Measurements from ENCODE around the gene ZBTB7A. TPM values are rescaled to one million over a fixed set of nuclear protein-coding genes. Genes with fewer than 3 reads are reported as not detected.

Gene ZBTB7A
- total RNA-seq (2014; rRNA removed; shearing (Covaris generic)) = 12.8 and 13.3 TPM in 2 replicates

DNA sequence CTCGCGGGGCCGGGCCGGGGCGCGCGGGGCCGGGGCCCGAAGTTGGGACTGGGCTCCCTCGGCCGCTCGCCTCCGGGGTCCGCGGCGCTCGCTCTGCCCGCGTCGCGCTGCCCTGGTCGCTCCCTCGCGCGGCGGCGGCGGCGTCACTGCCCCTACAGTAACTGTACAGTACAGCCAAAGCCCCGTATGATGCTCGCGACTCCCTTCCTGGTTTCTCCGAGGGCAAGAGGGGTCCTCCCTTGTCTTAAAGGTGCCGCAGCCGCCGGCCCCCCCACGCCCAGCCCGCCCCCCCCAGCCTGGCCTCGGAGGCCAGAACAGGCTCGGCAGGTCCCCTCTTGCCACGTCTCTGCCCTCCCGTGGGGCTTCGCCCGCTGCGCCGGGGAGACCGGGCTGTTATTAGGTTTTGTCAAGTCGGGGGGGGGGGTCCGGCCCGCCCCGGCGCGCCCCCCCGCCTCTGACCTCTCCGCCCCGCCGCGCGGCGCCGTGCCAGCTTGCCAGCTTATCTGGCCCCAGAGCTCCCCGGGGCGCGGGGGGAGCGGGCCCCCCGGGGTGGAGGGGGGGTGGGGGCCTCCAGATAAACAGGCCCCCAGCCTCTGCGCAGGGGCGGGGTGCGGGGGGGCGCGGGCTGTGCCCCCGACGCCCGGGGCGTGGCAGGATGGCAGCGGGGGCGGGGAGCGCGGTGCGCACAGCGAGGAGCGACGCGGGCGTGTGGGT lies at the start of gene ZBTB7A:
ZBTB7A (minus strand) TSS at position 218 of the 714 bp plus-strand sequence. CDS start 11,667 bp downstream, outside the sequence.
- in situ Hi-C loops (cut with HindIII; ENCODE audit: low sequenced_read_pairs) = loop anchor here (10.0 kb wide), 1 partner anchor 68 kb away; no protein-coding TSS in a partner anchor

DNA sequence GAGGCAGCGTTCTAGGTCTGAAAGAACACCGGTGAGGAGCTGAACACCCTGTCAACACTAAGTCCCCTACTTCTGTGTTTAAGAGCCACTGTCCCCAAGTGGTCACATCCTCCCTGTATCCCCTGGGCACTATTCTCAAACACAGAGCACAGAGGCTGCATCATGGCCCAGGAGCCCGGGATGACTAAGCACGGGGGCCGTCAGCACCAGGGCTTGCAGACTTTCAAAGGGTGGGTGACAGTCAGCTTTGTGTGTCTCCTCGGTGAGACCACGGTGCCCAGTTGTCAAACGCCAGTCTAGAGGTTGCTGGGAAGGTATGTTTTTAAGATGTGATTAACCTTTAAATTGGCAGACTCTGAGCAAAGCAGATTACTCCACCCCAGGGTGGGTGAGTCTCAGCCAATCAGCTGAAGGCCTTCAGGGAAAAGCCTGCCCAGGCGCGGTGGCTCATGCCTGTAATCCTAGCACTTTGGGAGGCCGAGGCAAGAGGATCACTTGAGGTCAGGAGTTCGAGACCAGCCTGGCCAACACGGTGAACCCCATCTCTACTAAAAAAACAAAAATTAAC lies 49.2 kb upstream of the ZBTB7A start:
- in situ Hi-C loops (cut with HindIII; ENCODE audit: low sequenced_read_pairs) = no loop called here
- peak; percentile 51 for DNase-seq (ENCODE audit: low spot score)

More for the DNA sequence above, at the start of gene ZBTB7A:
- peak; percentile 75 for DNase-seq (ENCODE audit: low spot score)

DNA sequence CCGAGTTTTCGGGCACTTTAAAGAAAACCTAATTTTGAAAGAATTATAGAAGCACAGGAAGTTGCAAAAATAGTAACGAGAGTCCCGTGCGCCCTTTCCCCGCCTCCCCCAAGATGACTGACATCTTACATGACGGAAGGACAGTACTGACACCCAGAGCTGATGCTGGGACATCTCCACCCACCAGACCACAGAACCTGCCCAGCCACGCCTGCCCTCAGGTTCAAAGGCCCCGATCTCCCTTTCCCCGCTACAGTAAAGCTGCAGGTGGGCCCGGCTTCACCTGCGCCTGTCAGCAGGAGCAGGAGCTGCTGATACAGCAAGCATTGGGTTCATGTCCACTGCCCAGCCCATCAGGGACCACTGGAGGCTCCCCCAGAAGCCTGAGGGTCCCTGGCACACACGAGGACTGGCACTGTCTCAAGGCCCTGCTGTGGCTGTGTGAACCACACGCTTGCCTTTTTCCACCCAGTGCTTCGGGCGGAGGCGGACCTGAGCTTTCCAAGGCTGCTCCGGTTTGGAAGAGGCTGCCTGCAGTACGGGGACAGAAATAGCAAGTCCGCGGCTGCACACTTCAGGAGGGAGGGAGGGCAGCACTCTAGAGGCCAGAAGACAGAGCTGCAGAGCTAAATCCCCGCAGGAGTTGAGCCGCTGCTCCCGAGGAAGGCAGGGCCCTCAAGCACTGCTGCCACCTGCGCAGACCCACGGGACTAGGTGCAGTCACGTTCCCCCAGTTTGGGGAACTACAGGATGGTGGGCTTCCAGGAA lies 48.5 kb upstream of the ZBTB7A start:
- in situ Hi-C loops (cut with HindIII; ENCODE audit: low sequenced_read_pairs) = no loop called here
- peak; percentile 93 for DNase-seq (ENCODE audit: low spot score)

DNA sequence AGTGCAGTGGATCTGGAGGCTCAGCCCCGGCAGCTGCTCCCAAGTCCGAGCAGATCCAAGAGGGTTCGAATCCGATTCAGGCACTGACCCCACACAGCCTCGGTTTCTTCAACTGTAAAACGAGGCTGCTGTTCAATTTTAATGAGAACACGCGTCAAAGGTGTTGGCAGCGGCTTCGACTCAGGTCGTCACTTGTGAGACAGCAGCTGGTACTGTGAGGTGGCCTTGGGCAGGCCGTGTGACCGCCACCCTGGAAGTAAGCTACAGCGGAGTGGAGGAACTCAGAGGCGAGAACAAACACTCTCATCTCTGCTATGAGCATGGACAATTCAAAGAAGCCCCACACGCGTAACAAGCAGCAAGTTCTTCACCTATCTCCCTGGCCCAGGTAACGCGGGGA lies 47.5 kb upstream of the ZBTB7A start:
- in situ Hi-C loops (cut with HindIII; ENCODE audit: low sequenced_read_pairs) = no loop called here
- DNase-seq (ENCODE audit: low spot score) = no peak

DNA sequence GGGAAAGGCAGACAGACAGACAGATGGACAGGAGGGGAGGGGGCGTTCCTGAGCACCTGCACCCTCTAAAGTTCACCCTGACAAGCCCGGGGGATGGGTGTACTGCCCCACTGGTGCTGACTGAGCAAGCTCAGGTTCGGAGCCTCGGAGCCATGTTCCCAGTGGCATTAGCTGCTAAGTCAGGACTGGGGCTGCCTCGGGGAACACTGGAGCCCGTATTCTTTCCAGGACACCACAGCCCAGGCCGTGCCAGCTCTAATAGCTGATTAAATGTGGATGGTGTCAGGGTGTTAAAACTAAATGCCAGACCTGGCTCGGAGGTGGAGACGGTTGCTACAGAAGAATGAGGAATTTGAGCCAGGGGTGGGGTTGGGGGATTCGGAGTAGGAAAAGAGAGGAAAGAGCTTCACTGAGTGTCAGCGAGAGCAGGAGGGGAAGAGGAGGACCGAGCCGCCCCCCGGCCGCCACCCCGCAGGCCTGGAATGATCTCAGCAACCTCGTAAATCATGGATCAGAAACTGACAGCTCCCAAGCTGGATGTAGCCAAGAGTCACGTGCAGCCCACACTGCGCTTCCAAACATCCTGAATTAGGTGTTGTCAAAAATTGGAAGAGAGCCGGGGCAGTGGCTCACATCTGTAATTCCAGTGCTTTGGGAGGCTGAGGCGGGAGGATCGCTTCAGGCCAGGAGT lies 46.8 kb upstream of the ZBTB7A start:
- DNase-seq (ENCODE audit: low spot score) = no peak
- in situ Hi-C loops (cut with HindIII; ENCODE audit: low sequenced_read_pairs) = no loop called here

DNA sequence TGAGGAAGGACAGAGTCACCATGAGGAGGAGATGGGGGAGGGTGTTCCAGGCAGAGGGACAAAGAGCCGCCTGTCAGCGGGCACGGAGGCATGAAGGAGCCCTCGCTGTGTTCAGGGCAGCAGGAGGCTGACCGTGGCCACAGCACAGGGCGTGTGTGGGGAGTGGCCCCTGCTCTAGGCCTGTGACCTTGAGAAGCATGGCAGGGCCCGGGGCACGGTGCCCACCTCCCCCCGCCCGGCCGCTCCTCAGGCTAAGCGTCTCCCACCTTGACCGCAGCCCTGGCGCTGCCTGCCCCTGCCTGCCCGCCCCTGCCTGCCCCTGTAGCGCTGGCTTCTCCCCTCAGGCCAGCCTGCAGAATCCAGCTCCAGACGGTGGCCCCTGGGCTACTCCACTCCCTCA lies 45.7 kb upstream of the ZBTB7A start:
- in situ Hi-C loops (cut with HindIII; ENCODE audit: low sequenced_read_pairs) = no loop called here
- no peak for DNase-seq (ENCODE audit: low spot score)

DNA sequence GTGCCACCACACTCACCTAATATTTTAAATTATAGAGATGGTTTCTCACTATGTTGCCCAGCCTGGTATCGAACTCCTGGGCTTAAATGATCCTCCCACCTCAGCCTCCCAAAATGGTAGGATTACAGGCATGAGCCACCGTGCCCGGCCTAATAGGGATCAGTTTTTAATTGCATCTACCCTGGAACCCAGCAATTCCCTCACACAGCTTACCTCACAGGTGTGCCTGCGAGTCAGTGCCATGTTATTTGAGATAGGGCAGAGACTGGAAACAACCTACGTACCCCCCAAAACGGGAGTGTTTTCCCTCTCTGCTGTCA lies 42.9 kb upstream of the ZBTB7A start:
- in situ Hi-C loops (cut with HindIII; ENCODE audit: low sequenced_read_pairs) = no loop called here
- DNase-seq (ENCODE audit: low spot score) = no peak

DNA sequence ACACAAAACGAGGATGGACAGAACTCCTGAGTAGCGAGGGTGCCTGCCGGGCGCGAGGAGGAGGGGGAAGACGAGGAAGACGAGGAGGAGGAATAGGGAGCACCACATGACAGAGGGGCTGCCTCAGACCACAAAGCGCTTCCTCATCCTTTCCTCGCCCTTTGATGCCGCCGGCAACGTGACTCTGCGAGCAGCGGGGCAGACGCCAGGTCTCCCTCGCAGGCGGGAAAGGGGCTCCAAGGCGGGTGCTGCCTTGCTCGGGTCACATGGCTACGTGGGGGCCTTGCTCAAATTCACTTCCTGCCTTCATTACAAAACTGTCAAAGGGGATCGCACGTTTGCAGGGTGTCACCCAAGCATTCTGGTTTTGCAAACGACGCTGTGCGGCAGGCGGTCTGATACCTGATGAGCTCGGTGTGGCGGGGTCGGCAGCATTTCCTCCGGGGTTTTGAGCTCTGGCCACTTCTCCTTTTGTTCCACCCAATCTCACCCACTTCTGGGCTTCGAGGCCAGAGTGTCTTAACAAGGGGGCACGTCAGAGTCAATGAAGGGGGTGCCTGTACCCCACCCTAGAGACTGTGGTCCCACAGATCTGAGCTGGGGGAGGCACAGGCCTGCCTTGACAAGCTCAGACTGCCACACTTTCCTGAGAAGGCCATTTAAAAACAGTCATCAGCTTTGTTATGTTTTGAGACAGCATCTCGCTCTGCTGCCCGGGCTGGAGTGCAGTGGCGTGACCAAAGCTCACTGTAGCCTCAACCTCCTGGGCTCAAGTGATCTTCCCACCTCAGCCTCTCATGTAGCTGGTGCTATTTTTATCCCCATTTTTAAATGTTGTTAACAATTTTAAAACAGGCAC lies 42.3 kb upstream of the ZBTB7A start:
- no peak for DNase-seq (ENCODE audit: low spot score)
- in situ Hi-C loops (cut with HindIII; ENCODE audit: low sequenced_read_pairs) = no loop called here

DNA sequence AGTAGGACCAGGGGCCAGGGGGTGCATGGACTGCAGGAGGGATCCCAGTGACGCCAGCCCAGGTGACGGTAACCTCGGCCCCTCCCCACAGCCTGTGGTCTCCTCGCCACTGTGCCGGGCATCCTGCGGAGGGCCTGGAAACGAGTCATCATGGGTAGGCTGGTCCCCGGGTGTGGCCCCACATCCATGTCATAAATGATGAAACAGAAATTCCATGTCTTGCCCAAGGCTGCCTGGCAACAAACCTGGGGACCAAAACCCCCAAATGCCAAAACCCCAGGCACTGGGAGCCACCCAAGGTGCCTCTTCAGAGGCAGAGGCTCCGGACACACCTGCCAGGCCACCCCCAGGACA lies 36.4 kb upstream of the ZBTB7A start:
- in situ Hi-C loops (cut with HindIII; ENCODE audit: low sequenced_read_pairs) = no loop called here
- DNase-seq (ENCODE audit: low spot score) = no peak

DNA sequence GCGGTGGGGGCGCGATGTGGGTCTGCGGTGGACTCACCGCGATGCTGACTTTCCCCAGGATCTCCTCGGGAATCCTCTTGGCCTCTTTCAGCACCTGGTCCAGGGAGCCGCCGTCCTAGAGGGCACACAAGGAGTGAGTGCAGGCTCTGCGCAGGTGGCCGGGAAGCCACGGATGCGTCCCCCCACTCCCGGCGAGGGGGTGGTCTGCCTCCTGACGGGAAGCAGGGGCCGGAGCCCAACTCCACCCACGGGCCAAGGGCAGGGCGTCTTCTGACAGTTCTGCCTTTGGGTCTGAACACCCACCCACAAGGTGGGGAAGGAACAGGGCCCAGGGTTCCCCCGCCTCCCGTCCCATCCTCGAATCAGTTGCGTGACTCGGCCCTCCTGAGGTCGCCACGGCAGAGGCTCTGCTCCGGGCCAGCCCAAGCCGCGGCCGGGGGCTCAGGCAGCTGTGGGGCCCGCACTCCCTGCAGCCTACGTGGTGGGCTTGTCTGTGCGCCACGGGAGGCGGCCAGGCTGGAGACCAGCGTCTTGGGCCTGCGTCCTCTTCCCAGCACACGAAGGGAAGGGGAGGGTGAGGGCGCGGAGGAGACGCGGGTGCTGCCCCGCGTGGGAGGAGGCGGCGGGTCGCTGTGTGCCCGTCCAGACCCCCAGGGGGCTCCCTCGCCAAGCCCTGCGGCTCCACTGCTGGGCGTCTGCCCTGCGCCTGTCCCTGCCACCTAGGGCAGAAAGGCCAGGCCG lies 35.8 kb upstream of the ZBTB7A start:
- in situ Hi-C loops (cut with HindIII; ENCODE audit: low sequenced_read_pairs) = no loop called here
- DNase-seq (ENCODE audit: low spot score) = no peak

DNA sequence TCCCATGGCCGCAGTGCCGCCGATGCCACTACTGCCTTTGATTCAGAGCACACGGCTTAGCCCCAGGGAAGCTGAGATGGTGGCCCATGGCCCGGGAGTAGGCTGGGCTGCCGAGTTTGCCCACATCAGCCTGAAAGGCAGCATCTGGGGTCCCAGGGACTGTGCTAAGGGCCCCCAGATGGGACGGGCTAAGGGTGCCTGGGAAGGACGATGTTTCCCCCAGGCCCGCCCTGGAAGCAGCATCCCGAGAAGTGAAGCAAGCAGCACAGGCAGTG lies 34.7 kb upstream of the ZBTB7A start:
- in situ Hi-C loops (cut with HindIII; ENCODE audit: low sequenced_read_pairs) = no loop called here
- DNase-seq (ENCODE audit: low spot score) = no peak

DNA sequence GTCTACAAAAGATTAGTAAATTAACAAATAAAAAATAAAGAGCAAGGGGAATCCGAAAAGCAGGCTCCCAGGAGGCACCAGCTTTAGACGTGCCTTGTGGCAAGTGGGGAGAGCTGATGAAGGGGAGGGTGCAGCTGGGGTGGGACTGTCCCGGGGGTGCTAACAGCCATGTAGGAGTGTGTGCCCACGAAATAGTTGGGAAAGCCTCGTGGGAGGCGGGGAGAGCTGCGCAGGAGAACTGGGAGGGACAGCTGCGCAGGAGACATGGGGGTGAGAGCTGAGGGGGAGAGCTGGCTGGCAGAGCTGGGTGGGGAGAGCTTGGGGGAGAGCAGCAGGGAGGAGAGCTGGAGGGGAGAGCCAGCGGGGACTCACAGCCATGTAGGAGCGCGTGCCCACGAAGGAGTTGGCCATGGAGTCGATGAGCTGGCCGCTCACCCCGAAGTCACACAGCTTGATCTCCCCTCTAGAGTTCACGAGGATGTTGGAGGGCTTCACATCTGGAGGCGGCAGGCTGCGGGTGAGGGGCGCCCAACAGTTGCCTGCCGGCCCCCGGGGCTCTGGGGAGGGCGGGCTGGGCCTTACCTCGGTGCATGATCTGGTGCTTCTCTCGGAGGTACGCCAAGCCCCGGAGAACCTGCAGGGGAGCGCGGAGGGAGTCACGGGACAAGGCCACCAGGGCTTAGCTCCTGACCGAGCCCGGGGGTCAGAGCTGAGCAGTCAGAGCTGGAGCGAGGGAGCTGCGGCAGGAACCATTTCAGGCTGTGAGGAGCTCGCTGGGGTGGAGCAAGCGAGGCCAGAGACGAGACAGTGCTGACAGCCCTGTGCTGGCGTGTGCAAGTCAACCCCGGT lies 34.2 kb upstream of the ZBTB7A start:
- in situ Hi-C loops (cut with HindIII; ENCODE audit: low sequenced_read_pairs) = no loop called here
- no peak for DNase-seq (ENCODE audit: low spot score)

DNA sequence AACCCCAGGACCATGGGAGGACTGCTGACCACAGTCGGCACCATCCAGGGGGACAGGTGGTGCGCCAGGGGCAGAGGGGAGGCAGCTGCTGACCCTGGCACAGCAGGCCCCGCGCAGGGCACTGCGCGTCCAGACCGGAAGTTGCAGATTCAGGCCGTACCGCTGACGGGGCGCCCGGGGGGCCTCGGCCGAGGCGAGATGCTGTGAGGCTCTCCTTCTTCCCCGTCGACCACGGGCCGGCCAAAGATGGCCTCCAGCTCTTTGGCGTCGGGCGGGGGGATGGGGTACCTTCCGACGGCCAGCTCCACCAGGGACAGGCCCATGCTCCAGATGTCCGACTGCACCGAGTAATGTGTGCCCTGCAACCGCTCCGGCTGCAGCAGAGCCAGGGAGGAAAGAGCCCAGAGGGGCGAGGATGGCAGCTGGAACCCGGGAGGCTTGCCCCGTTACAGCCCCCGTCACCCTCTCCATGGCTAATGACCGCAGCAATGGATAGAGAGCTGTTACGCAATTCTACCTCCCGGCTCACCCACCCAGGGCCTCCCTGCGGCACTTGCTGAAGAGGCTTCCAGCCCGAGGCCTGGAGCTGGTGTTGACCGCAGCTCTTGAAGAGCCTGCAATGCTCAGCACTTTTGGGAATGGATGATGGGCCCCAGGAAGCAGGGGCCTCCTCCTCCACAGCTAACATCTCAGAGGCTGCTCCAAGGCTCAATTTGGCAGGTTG lies 32.5 kb upstream of the ZBTB7A start:
- DNase-seq (ENCODE audit: low spot score) = no peak
- in situ Hi-C loops (cut with HindIII; ENCODE audit: low sequenced_read_pairs) = no loop called here

DNA sequence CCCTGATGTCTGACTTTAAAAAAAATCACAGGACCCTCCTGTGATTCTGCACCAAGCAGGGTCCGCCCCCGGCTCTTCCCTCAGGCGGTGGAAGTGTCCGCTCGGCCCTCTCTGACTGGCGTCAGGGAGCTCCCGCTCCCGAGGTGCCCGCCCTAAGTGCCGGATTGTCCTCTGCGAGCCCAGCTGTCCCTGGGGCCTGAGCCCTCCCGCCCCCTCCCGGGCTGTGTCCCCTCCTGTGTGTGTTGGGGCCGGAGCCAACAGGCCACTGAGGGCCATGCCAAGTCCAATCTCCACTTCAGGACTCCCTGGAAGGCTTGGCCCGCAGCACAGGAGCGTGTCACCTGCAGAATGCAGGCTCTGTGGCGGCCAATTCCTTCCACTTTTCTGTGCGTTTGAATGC lies 31.8 kb upstream of the ZBTB7A start:
- DNase-seq (ENCODE audit: low spot score) = peak; percentile 71
- in situ Hi-C loops (cut with HindIII; ENCODE audit: low sequenced_read_pairs) = no loop called here

DNA sequence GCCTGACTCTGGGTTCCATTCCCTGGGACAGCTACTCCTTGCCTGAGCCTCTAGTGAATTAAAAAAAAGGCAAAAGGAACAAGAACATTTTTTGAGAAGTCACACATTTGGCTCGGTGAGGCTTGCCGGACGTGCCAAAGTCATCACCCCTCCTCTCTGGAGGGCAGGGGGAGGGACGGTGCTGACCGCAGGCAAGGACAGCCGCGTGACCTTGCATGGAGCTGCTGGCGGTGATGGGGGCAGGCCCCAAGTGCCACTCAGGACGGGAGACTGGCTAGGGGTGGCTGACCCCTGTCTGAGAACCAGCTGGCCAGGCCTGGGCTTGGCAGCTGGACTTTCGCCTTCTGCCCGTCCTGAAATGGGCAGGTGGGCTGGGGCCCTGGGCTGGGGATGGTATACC lies 30.8 kb upstream of the ZBTB7A start:
- in situ Hi-C loops (cut with HindIII; ENCODE audit: low sequenced_read_pairs) = no loop called here

DNA sequence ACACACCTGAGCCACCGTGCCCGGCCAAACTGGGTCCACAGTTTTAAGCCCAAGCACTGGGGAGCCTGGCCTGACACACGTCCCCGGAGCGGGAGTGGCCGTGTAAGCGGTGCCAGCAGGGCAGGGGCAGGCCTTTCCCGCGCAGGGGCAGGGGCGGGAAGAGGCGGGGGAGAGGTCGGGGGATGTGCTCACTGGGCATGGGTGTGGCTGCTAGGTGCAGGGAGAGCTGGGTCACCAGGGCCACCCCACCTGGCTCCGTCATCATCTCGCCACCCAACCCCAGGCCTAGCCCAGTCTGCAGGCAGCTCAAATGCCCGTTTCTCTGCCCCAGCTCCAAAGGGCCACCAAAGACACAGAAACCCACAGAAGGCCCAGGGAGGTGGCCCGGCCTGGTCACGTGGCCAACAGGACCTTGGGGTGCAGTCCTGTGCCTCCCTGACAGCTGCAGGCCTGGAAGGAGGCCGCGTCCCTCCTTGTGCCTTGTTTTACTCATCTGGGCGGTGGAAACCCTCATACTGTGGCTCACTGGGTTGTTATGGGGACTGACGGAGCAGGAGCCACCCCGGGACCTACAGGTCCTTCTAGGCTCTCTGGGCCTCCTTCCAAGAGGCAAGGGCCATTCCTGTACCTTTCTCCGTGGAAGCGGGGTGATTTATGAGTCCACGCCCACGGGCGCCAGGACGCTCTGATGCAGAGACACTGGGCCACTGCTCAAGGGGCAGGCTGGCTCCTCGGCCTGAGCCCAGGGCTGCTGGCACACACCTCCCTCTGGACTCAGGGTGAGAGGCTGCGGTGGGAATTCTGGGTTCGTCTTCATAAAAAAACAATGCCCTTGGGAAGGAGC lies 29.6 kb upstream of the ZBTB7A start:
- in situ Hi-C loops (cut with HindIII; ENCODE audit: low sequenced_read_pairs) = no loop called here

More for the DNA sequence above, 30.8 kb upstream of the ZBTB7A start:
- DNase-seq (ENCODE audit: low spot score) = no peak

More for the DNA sequence above, 29.6 kb upstream of the ZBTB7A start:
- DNase-seq (ENCODE audit: low spot score) = no peak
